Epidermal melanocyte (primary cell): ENCODE results near the gene CENPP.
"Not testable (repeated sequence)": the region's sequence is repeated elsewhere in the genome, so short reads cannot be mapped to it uniquely, and the experiment has no call there.

ENCODE experiments used
- DNase-seq: peaks from one replicate; pipeline ENCODE4 v3.0.0; 2011; ENCODE audit warnings: low spot score; ENCODE audit not compliant: insufficient read length

CENPP gene

DNA sequence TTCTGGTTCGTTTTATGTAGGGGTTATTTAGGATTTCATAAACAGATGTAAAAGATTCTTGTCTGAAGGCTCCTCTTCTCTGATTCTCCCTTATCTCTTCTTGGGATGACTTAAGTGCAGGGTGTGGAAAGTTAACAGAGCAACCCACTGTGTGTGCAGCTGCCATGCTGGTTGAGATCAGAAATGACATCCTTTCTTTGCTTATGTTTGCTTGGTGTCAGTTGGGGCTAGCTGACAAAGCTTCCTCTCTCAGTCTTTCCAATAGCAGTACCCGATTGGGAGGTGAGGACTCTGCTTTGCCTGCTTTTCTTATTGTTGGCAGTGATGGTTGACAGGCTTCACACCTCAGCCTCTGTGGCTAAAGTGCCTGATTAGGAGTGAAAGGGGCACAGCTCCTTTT, 52.1 kb downstream of the CENPP start:
- no peak for DNase-seq

DNA sequence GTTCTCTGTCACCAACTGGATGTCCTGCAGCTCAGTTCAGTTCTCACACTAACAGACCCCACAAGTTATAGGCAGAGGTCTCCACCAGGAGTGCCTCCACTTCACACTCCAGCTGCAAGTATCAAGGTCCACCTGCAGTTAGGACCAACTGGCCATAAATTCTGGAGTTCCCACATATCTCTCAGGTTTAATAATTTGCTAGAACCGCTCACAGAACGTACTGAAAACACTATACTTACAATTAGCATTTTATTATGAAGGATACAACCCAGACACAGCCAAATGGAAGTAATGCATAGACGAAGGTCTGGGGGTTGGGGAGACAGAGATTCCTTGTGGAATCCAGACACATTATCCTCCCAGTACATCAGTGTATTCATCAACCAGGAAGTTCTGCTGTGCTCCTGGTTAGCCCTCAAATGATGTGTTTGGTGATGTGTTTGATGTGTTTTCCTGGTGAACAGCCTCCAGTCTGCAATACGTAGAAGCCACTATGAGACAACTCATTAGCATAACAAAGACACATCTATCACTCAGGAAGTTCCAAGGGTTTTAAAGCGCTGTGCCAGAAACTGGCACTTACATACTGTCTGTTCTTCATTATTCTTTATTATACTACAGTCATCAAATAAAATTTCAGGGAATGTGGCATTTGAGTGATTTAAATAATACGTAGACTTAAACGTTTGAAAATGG, 53.3 kb downstream of the CENPP start:
- DNase-seq: no peak

- DNase-seq: no peak
These were observed 54.9 kb downstream of the CENPP start for GRCh38 chr9:92380603-92381002.

DNA sequence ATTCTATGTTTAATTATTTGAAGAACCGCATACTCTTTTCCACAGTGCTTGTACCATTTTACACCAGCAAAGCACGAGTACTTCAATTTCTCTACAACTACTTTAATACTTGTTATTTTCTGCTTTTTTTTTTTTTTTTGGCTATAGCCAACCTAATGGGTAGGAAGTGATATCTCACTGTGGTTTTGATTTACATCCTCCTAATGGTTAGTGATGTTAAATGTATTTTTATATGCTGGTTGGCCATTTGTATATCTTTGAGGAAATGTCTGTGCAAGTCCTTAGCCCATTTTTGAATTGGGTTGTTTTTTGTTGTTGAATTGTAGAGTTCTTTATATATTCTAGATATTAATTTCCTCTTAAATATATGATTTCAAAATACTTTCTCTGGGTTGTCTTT, 56.0 kb downstream of the CENPP start:
- no peak for DNase-seq

GRCh38 chr9:92384375-92384774, 58.6 kb downstream of the CENPP start:
- DNase-seq: no peak

DNA sequence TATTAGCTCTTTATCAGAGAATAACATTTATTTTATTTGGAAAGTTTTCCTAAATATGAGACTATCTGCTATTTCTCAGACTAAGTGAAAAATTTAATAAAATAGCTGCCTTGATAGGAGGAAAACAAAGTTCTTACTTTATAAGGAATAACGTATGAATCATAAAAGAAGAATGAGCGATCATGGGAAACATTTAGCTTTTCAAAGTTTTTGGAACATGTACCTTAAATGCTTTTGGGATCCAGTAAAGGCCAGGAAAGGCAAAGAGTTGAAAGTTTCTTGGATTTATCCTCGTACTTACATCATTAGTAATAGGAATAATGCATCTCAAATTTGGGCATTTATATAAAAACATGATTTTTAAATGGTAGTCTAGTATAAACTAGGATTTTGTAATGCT, 59.2 kb downstream of the CENPP start:
- no peak for DNase-seq

DNA sequence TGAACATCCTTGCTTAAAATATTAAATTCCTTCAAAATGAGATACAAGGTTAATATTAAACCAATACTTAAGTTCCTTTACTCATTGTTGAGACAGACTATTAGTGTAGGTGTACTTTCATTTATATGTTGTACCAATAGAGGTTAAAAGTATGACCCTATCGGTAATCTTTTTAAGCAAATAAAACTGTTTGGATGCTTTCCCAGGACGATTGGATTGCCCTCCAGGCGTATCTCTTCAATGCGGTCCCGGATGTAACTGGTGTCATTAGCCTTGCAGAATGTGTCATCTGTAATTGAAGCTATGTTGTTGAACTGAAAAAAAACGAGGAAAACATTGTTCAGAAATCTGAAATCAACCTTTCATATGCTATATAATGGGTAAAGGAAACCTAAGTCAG, 59.7 kb downstream of the CENPP start:
- no peak for DNase-seq

GRCh38 chr9:92385953-92386352, 60.2 kb downstream of the CENPP start:
- no peak for DNase-seq

- DNase-seq: no peak
These were observed 66.9 kb downstream of the CENPP start for GRCh38 chr9:92392690-92393089.

- no peak for DNase-seq
These were observed 67.9 kb downstream of the CENPP start for GRCh38 chr9:92393686-92394085.

DNA sequence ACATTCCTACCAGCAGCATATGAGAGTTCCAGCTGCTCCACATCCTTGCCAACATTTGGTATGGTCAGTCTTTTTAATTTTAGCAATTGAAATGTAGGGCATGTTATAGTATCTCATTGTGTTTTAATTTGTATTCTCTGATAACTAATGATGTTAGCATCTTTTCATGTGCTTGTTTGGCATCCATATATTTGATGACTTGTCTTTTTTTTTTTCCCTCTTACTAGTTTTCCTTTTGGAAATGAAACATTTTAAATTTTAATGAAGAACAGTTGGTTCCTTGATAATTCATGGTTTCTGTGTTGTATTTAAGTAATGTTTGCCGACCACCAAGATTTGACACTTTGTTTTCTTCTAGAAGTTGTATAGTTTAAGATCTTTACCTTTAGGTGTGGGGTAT, 69.9 kb downstream of the CENPP start:
- DNase-seq: no peak

DNA sequence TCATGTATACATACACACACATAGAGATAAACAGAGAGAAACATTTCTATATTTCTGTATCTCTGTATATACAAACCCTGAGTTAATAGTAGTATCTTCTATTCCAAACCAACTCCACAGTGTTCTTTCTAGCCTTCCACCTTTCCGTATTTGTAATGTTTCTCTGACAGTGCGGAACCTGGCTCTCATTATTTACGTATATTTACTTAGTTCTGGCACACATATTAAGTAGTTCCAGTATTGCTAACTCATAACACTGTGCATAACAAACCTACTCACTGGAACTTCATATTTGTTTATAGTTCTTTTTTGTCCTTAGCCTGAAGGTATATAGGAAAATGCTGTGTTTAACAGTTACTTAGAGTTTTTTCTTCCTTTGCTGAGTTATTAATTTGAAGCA, 72.1 kb downstream of the CENPP start:
- DNase-seq: no peak

DNA sequence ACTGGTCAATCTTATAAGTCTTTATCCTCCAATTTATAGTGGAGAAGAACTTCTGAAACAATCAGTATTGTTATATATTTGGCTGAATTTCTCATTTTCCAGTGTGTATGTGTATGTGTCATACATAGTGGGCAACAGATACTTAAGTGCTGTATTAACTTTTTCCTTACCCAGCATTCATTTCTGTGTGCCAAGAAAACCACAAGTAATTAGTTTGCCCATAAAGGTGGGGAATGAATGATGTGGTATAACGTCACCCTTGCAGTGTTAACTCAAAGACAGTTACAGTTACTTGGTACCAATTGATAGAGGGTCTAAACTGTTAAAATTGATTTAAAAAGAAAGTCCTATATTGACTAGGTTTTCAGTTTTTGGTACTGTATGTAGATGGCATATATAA, 76.6 kb downstream of the CENPP start:
- DNase-seq: no peak

GRCh38 chr9:92402826-92403745, 77.3 kb downstream of the CENPP start:
- no peak for DNase-seq

- DNase-seq: no peak
These were observed 78.5 kb downstream of the CENPP start, which contains the start of gene OGN for GRCh38 chr9:92404042-92404836. Gene OGN, minus strand, starts transcription at chr9:92404578. Its CDS starts 1,171 bp downstream, at chr9:92403407.

DNA sequence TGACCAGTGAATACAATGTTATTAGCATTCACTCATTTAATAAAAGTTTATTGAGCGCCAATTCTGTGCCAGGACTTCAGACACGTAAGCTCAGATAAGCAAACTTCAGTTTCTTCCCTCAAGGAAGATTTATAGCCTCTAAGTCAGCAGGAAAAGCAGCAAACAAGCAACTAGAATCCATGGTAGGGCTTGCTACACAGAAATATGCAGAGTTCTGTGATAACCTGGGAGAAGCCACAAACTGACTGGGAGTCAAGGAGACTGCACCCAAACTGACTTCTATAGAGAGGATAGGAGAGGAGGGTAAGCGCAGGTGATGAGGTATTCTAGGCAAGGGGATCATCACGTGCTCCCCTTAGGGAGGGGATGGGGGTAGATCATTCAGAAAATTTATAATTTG, 80.1 kb downstream of the CENPP start:
- no peak for DNase-seq

DNA sequence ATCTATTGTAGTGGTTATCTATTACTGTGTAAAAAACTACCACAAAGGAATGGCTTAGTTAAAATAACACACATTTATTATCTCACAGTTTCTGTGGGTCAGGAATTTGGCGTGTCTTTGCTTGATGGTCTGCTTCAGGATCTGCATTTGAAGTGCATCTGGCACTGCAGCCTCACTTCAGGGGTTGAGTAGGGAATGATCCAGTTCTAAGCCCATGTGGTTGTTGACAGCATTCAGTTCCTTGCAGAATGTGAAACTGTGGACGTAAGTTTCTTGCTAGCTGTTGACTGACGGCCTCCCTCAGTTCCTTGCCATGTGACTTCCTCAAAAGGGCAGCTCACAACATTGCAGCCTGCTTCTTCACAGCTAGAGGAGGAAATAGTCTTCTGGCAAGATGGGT, 80.7 kb downstream of the CENPP start:
- DNase-seq: no peak

- DNase-seq: no peak
These were observed 82.1 kb downstream of the CENPP start for GRCh38 chr9:92407818-92408217.

DNA sequence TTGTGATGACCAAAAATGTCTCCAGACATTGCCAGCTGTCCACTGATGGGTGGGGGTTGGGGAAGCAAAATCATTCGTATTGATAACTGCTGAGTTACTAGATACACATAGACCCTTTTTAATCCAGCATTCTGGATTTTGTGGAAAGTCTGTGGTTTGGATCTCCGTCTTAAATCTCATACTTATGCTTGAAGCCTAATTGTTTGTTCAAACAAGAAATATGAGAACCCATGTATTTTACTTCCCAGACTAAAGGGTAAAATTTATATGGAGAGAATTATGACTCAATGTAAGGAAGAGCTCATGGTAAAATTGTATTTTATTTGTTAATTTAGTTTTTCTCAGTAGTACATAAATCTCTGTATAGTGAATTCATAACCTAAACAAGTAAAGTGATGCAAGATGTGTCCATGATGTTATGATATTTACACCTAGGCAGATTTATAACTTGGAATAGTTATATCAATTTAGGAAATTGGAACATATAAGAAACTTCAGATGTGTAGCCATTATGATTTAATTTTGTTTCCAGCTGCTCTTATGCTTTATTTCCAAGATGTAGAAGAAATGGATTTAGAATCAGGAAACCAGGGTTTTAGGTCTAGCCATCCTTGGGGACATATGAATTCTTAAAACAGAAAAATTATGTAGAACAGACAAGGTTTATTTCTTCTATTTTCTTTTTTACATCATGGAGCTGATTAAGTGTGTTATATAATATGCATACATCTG, 83.2 kb downstream of the CENPP start:
- DNase-seq: no peak

DNA sequence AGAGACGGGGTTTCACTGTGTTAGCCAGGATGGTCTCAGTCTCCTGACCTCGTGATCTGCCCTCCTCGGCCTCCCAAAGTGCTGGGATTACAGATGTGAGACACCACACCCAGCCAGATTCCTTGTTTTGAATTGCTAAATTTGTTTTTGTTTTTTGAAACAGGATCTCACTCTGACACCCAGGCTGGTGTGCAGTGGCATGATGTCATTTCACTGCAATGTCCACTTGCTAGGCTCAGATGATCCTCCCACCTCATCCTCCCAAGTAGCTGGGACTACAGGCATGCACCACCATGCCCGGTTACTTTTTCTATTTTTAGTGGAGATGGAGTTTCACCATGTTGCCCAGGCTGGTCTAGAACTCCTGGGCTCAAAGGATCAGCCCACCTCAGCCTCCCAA, 85.4 kb downstream of the CENPP start:
- not testable (repeated sequence) for DNase-seq

- DNase-seq: no peak
These were observed 88.8 kb downstream of the CENPP start for GRCh38 chr9:92414566-92414965.
